HG03457 (cell line): ENCODE measurements around the gene GDE1.
A peak's percentile ranks its signal among the peaks of the same experiment; 100 is the strongest.

ENCODE experiments used
- ATAC-seq: cut with Tn5 transposase; IDR thresholded peaks from one replicate; pipeline ENCODE4 v1.9.1; 2021; ENCODE audit warnings: moderate number of reproducible peaks; ENCODE audit not compliant: unreplicated experiment

Gene GDE1

DNA sequence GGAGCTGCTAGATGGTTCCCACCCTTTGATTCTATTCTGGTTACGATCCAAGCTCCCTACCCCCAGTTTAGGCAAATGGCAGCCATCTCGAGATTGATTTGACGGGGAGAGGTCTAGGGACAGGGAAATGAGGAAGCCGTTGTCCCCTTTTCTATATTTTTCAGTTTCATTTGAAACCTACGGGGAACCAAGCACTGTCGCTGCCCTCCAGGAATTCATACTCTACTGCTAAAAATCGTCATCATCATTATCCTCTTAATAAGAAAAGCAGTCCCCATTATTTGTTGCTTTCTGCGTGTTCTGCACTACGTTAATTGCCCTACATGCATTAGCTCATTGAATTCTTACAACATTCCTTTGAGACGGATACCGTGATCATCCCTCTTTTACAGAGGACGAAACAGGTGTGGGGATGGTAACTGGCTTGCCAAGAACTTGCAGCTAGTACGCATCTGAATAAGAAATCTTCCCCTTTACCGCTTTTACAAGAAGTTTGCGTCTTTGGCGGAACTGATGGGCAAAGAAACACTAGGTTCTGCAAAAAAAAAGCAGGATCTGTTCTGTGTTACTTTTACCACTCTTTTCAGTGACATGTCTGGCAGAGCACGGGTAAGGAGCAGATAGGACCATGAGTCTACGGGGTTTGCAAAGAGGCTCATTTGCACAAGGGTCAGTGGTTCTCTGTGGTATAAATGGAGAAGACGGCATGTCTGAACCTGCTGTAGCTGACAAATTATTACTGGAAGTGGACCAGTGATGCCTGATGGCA lies 2.9 kb upstream of the GDE1 start:
- ATAC-seq, result no peak

DNA sequence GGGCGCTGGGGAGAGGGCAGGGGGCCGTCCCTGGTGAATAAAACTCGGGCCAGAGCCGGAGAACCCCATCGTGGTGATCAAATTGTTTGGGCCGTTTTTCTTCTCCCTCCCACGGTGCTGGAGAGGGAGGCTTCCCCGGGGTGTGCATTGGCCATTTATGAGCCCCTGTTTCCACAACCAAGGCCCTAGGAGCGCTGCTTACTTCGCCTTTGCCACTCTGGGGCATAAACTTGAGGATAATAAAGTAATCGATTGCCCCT lies 2.4 kb upstream of the GDE1 start:
- no peak for ATAC-seq

DNA sequence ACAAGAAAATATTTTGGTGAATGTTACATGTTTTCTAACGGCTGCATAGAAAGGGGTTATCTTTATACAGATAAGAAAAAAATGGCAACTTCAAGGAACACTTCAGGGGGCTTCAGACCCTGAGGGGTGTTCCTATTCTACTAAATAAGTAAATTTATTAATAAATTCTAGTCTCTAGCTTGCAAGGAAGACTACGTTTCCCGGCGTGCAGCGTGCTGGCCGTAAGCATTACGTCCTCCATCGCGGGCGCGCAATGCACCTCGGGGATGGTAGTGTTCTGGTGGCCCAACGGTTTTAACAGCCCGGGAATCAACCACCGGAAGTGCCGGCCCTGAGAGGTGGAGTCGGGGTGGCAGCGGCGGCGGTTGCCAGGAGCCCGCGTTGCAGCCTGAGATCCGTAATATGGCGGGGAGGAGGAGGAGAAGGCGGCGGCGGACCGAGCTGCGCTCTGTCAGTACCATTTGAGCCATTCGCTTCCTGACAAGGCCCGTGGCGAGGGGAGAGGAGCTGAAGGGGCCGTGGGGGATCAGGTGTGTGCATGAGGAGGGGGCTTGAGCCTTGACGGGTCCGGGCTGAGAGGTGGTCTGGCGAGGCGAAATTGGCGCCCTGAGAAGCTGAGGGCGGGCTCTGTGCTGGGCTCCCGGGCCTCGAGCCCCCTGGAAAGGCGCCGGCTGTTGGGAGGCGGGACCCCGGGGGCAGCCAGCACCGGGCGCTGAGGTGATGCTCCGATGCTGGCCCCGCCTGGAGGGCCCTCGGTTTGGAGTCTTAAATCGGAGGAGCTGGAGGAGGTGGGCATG lies 1.9 kb upstream of the GDE1 start, which contains the start of gene CCP110:
Gene CCP110 (plus strand): TSS at position 384 of the 797 bp plus-strand sequence. CDS start 3,940 bp downstream, outside the sequence.
- ATAC-seq, result peak; percentile 58

DNA sequence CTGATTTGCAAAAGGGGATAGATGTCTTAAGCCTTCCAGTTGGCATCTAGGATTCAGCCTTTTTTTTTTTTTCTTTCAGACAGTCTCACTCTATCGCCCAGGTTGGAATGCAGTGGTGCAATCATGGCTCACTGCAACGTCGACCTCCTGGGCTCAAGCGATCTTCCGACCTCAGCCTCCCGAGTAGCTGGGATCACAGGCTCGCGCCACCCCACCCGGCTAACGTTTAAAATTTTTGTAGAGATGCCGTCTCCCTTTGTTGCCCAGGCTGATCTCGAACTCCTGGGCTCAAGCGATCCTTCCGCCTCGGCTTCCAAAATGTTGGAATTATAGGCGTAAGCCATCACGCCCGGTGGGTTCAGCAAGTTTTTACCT lies 1.3 kb upstream of the GDE1 start:
- ATAC-seq, result no peak

DNA sequence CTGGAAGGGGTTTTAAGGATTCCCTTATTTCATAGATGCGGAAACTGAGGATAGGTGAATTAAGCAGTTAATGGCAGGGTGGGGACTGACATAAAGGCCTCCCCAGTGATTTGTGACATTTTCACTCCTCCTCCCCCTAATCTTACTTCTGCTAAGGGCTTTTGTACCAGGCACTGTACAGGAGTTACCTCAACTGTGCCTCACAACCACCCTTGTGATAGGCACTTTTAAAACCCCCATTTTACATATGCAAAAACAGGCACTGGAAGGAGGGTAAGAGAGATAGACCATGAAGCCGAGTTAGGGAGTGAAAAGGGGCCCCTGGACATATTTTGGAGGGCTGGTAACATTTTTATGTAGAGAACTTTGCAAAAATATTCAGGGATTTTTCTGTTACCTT lies 862 bp upstream of the GDE1 start:
- no peak for ATAC-seq

DNA sequence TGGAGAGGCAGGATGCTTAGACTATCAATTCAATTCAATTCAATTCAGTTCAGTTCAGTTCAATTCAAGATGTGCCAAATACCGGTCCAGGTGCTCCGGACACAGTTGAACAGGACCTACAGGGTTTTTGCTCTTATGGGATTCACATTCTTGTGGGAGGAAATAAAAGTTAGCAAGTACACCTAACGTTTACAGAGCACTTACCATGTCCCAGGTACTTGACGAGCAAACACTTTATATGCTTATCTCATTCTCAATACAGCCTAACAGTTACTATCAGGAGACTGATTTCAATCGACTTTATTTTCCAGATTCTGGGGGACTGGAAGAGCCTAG lies 467 bp upstream of the GDE1 start:
- no peak for ATAC-seq

DNA sequence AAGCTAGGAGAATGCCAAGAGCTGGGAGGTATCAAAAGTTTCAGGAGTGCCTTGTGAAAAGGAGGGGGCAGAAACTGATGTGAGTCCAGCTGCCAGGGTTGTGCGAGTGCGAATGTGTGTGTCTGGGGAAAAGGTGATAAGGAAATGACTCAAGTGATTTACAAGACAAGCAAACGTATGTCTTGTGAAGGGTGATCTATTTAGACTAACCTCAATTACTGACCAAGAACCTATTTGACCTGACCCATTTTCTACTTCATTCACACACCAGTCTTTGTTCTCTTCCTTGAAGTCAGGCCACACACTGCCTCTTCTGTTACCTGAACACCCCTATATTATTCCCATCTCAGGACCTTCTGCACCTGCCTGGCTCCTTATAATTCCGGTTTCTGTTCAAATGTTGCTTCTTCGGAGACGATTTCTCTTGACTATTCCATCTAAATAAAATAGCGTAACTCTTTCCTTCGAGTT lies 1.0 kb downstream of the GDE1 start:
- no peak for ATAC-seq

DNA sequence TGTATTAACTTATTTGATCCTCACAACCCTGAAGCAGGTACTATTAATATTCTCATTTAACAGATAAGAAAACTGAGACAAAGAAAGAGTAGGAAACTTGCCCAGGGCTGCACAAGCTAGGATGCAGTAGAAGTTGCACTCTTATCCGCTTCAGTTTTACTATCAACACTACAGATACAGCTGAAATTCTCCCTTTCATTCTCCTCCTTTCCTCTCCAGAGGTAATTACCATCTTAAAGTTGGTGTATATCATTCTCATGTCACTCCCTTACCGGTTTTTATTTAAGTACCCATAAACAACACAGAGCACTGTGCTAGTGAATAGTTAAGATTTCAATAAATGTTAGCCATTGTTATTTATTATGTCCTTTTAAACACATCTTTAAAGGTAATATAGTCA lies 3.5 kb downstream of the GDE1 start:
- ATAC-seq, result no peak

DNA sequence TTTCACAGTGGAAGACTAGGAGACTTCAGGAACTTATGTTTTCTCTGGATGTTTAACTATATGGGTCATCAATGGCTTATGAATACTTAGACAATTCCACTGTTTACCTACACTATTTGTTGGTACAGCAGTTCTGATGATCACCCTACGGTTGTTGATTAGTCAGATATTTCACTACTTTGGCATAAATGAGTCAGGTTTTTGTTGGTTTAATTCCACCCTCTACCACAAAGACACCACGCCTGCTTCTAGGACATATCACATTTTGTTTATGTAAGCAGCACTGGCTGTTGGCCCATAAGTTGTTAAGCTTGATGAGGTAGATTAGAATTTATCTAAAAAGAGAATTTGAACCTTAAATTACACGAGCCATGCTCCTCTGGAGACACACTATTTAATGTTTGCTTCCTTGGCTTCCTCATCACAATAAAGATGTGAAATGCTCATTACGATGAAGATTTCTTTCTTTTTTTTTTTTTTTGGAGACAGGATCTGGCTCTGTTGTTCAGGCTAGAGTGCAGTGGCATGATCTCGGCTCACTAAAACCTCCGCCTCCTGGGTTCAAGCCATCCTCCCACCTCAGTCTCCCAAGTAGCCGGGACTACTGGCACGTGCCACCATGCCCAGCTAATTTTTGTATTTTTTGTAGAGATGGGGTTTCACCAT lies 4.3 kb downstream of the GDE1 start:
- no peak for ATAC-seq

DNA sequence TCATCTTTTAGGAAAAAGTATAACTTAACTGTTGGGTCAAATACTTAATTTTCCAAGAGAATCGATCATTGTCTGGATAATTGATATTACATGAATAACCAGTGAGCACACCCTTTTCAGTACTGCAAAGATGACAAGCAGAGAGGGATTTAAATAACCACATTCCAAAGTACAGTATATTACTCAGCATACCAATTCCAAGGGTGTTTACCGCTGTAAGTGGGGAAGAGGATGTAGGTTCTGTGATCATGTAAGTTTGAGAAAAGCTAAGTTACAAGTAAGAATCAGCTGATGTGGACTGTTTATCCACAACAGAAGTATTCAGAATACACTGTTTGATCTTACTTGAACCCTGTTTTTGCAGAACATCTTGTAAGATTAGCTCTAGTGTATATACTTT lies 6.1 kb downstream of the GDE1 start:
- ATAC-seq, result no peak

DNA sequence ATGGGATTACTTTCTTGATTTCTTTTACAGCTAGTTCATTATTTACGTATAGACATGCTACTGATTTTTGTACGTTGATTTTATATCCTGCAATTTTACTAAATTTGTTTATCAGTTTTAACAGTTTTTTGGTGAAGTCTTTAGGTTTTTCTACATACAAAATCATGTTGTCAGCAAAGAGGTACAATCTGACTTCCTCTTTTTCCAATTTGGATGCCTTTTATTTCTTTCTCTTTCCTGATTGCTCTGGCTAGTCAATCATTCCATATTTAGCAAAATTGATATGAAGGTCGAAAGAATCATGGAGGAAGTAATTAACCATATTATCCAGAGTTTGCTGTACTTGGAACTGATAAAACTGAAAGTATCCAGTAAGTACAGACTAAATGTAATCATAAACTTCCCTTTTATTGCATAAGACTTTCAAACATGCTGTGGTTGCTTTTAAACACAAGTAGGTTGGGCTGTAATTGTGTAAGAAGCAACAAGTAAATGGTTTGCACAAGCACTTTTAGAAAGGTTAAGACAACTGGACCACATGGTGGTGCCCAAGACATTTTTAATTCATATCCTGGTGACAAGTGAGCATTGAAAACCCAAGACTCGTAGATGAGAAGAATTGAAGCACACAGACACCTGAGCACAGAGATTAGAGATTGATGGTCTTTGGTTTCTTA lies 8.4 kb downstream of the GDE1 start:
- ATAC-seq, result no peak

DNA sequence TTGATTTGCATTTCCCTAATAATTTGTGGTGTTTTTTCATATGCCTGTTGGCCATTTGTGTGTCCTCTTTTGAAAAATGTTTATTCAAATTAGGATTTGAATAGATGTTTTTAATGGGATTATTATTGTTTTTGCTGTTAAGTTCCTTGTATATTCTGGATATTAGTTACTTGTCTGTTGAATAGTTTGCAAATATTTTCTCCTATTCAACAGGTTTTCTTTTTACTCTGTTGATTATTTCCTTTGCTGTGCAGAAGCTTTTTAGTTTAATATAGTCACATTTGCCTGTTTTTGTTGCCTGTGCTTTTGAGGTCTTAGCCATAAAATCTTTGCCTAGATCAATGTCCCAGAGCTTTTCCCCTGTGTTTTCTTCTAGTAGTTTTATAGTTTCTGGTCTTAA lies 9.6 kb downstream of the GDE1 start:
- no peak for ATAC-seq

DNA sequence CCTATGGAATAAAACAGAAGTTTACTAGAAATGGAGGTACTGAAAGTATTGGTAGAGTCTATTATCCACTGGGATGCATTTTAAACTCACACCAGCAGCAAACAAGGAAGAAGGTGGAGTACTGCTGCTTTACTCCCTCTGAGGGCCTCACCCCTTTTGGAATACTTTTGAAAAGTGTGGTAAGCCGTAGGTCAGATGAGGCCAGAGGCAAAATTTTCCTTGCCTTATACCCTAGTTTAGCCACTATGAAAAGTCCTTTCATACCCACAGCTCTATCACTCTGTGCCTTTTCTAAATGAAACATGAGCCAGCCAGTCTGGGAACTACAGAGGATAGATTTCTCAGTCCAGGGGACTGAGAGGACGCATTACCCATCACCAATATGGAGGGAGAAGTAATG lies 14.0 kb downstream of the GDE1 start:
- ATAC-seq, result no peak

DNA sequence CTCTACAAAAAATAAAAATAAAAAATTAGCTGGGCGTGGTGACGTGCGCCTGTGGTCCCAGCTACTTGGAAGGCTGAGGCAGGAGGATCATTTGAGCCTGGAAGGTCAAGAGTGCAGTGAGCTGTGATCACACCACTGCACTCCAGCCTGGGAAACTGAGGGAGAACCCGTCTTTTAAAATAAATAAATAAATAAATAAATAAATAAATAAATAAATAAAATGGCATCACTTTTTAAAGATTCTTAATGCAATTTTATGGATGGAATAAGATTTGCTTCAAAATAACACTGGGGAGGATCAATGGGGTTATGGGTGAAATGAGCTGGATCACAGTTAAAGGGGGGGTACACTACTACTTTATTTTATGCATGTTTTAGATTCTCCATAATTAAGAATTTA lies 14.9 kb downstream of the GDE1 start:
- ATAC-seq, result no peak

DNA sequence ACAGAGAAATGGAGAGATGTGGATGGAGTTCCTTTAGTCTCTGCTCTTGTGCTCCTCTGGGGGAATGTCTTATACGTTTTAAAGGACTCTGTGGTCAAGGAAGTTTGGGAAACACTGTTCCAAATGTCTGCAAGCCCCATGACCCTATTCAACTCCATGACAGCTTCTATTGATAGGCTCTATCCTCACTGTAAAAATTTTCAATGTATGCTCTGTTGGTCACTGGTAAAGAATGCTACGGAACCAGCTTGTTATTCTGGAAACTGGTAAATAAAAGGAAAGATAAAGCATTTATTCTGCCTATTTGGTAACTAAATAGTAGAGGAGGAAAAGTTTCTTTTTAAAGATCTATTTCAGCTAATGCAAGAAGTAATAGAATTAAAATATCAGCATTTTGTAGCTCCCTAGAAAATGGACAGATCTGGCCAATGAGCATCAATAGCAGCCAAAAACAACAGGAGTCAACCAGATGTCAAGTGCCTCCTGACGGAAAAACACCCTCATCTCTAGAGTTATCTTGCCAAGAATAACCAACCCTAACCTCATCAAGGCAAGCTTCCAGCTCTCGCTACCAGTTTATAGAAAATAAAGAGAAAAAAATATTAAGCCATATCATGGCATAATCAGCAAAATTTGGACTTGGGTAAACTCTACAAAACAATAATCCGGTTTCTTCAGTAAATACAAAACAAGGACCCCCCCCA lies 16.1 kb downstream of the GDE1 start:
- ATAC-seq, result no peak

DNA sequence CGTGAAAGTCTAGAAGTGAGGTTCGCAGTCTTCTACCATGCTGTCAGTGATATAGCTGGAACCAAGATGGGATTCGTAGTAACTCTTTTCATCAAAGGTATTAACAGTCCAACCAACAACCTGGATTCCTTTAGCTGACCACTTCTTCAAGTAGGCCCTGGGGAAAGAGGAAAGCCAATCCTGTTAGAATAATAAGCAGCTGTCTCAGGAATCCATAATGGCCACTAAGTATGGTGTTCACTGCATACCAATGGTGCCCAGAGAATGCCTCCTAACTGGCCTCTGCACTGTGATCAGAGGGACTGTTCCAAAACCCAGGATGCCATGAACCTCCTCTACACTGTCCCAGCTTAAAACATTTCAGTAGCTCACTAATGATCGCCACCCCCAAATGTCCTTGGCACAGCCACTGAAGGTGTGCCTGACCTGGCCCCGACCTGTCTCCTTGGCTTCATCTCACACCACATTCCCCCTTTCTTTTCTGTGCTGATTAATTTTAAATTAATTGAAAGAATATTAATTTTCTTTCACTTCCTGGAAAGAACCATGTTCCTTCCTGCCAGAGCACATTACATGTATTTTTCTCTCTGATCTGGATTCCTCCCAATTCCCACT lies 18.3 kb downstream of the GDE1 start:
- ATAC-seq, result no peak

DNA sequence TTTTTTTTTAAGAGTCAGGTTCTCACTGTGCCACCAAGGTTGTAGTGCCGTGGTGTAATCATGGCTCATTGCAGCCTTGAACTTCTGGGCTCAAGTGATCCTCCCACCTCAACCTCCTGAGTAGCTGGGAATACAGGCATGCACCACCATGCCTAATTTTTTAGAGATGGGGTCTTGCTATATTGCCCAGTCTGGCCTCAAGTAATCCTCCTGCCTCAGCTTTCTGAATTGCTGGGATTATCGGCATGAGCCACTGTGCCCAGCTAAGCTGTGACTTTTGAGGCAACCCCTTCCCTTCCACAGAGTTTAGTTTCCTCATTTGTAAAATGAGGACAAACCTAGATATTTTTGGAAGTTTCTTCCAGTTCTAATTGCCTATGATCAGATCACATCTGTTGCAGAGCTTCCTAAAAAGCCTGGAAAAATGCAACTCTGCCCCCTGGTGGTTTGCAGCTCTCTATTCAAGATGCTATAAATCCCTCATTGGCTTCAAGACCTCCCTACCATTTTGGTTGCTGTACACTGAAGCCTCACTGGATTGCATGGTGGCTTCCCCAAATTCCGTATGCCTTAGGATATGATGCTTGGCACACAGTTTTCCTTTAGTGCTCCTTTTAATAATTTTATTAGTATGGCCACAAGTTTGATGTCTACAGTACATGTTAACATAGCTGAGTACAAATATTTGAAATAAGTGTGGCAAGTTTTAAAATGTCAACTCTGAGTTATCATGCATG lies 19.3 kb downstream of the GDE1 start:
- no peak for ATAC-seq

DNA sequence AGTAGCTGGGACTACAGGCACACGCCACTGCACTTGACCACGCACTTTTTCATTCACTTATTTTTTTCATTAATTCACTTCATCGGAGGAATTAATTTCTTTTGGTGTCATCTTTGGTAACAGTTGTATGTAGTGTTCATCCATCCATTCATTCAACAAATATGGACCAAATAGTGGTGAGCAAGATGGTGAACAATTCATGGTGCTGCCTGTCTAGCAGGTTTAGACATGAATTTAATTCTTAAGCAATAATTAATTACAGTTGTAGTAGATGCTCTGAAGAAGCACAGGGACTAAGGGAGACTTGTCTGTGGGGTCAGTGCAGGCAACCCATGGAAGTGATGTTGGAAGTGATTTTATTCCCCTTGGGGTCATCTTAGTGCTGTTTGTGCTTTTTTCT lies 22.4 kb downstream of the GDE1 start:
- ATAC-seq, result no peak

DNA sequence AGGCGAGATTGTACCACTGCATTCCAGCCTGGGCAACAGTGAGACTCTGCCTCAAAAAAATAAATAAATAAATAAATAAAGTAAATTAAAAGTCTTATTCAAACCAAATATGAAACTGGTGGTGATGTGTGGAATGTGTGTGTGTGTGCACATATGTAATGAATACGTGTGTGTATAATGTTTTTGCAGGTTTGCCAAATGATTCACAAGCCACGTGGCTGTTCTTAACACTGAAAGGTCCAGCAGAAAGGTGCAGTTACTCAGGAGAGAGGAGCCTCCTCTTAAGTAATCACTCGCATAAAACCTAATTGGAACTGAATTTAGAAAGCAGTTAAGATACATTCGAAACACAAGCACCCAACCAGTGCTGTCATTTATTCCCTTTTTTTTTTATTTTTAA lies 22.9 kb downstream of the GDE1 start:
- ATAC-seq, result no peak

DNA sequence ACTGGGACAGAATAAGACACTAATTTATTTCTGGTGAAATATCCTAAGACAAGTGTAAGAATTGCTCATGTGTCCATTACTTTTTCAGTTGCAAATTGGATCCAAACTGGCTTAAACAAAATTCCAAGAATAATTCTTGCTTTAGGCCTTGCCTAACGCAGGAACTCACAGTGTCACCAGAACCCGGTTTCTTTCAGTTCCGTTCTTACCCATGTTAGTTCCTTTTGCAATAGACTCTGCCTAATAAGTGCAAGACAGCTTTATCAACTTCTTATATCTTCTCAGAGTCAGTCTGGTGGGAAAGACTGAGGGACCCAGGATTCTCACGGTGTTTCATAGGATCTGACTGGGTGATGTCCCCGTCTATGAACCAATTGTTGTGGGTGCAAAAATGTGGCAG lies 24.7 kb downstream of the GDE1 start:
- ATAC-seq, result no peak
